22Rv1 (cell line): Measurements from ENCODE around the gene SAMD13.

Experiments used
- H3K27ac ChIP-seq: fragments of 450-650 bp; 2 replicates; pipeline ENCODE4 v1.5.1; 2017
- CTCF ChIP-seq: fragments of 450-650 bp; IDR thresholded peaks from 2 replicates; pipeline ENCODE4 v1.5.1; 2017; ENCODE audit warnings: mild to moderate bottlenecking
- ZFX ChIP-seq: fragments of 450-650 bp; IDR thresholded peaks from 2 replicates; pipeline ENCODE4 v1.6.1; 2017; ENCODE audit warnings: antibody characterized with exemption, borderline replicate concordance

SAMD13 gene

GRCh38 chr1:84370831-84371394 lies 69.4 kb downstream of the SAMD13 start:
- TF ChIP-seq ZFX (no peak), CTCF (no peak)
- H3K27ac ChIP-seq, result no peak overlapping the region

GRCh38 chr1:84373436-84374141 lies 72.1 kb downstream of the SAMD13 start:
- TF ChIP-seq CTCF, result no peak
- no peak for TF ChIP-seq ZFX
- H3K27ac ChIP-seq, result no peak overlapping the region

GRCh38 chr1:84374991-84375696 lies 73.6 kb downstream of the SAMD13 start:
- no peak for TF ChIP-seq CTCF
- TF ChIP-seq ZFX, result no peak
- no peak overlapping the region for H3K27ac ChIP-seq

GRCh38 chr1:84376000-84376910 lies 74.7 kb downstream of the SAMD13 start:
- TF ChIP-seq ZFX (no peak), CTCF (no peak)
- no peak overlapping the region for H3K27ac ChIP-seq

GRCh38 chr1:84377480-84378095 lies 76.1 kb downstream of the SAMD13 start:
- H3K27ac ChIP-seq, result no peak overlapping the region
- no peak for TF ChIP-seq ZFX
- TF ChIP-seq CTCF, result no peak

GRCh38 chr1:84379138-84379916 lies 77.8 kb downstream of the SAMD13 start:
- H3K27ac ChIP-seq, result no peak overlapping the region
- TF ChIP-seq ZFX, result no peak
- no peak for TF ChIP-seq CTCF
